Ovary (tissue), 9 donors: Measurements from ENCODE around the gene IFIT1B. TPM values are rescaled to one million over a fixed set of nuclear protein-coding genes. Genes with fewer than 3 reads are reported as not detected.
"Not testable (repeated sequence)": the region's sequence is repeated elsewhere in the genome, so short reads cannot be mapped to it uniquely, and the experiment has no call there.

Experiments used
- DNase-seq, 5 donors: peaks; one replicate each; pipeline ENCODE4 v3.0.0-alpha.2; 2019 to 2020
- H3K27ac ChIP-seq, 2 donors: fragments of 200-600 bp; one replicate each; pipeline versions ENCODE4 v1.5.1 to v1.8.0; 2019 to 2022
- H3K27me3 ChIP-seq: fragments of 200-600 bp; one replicate; pipeline ENCODE4 v1.8.0; 2022
- H3K36me3 ChIP-seq: fragments of 200-600 bp; sonication (generic); one replicate; pipeline ENCODE4 v1.5.1; 2019
- H3K4me1 ChIP-seq: one replicate; pipeline ENCODE4 v1.8.1; 2013; ENCODE audit warnings: mild to moderate bottlenecking, moderate library complexity; ENCODE audit not compliant: insufficient read depth
- H3K4me3 ChIP-seq: fragments of 200-600 bp; sonication (generic); one replicate; pipeline ENCODE4 v1.5.1; 2017
- H3K9me3 ChIP-seq, 2 donors: fragments of 200-600 bp in 1 of 2; sonication (generic) in 1 of 2; one replicate each; pipeline versions ENCODE4 v1.5.1 to v1.8.1; 2013 to 2019; ENCODE audit warnings: mild to moderate bottlenecking in 1 of 2, moderate library complexity in 1 of 2
- CTCF ChIP-seq, 3 donors: fragments of 450-650 bp in 2 of 3; fragments of 200-600 bp in 1 of 3; IDR thresholded peaks; one replicate each; pipeline versions ENCODE4 v1.5.1 to v1.8.0; 2016 to 2022; ENCODE audit warnings: antibody characterized with exemption in 3 of 3, mild to moderate bottlenecking in 1 of 3
- EP300 ChIP-seq: sonication (generic); formaldehyde crosslinking; IDR thresholded peaks from one replicate; pipeline ENCODE4 v1.6.1; 2017; ENCODE audit warnings: antibody characterized with exemption
- POLR2A ChIP-seq: fragments of 450-650 bp; IDR thresholded peaks from one replicate; pipeline ENCODE4 v1.6.1; 2017; ENCODE audit warnings: antibody characterized with exemption, mild to moderate bottlenecking, moderate library complexity
- WGBS, 3 donors: extraction: QIAGEN DNeasy Blood & Tissue Kit in 1 of 3; methylation state at CpG; one replicate each; pipeline versions ENCODE4 v1.1.5 to v1.1.7; 2013 to 2017; 5-methylcytosine and 5-hydroxymethylcytosine counted together
- intact Hi-C, 4 donors: fragments of 100-400 bp; cut with DNase I; formaldehyde crosslinking; loops; one replicate each; pipeline versions ENCODE4 v1.11.0 to v1.15.1; 2022 to 2023
- polyA plus RNA-seq, 2 donors: library from polyadenylated mRNA; stranded (reverse); fragments of 200-250 nt in 1 of 2; fragments of 350-450 nt in 1 of 2; fragmentation: Illumina TruSeq in 1 of 2; extraction: RNeasy Lipid Tissue Mini Kit (QIAGEN cat#74804) in 1 of 2; gene quantifications; one replicate each; pipeline ENCODE4 v1.2.3, GENCODE V29; 2013 to 2014
- total RNA-seq, 7 donors: library from RNA; depleted of rRNA in 2 of 7; stranded (reverse); fragments of >200 nt in 2 of 7; fragmentation: NEBNext Ultra II Directional in 3 of 7; extraction: Animal tissue kit (Norgen Biotek cat#: 25700) in 3 of 7; gene quantifications; one replicate each; pipeline versions ENCODE4 v1.1.0 to v1.2.4, GENCODE V29; 2016 to 2023
- donor health status: DM: no; HTN: no; CAD: no; lungs with moderate emphysema.
- donor health status: DM: no; HTN: no; CAD: no.
- donor health status: Bipolar disorder and iron deficiency.
- donor health status: DM: yes; HTN: yes; CAD: no.
- donor health status: DM: no; HTN: no; CAD: no.
- donor health status: DM: yes; HTN: yes; CAD: no.

The IFIT1B gene
- total and polyA plus RNA-seq, 9 donors: 0.18 TPM; not detected in 8

DNA sequence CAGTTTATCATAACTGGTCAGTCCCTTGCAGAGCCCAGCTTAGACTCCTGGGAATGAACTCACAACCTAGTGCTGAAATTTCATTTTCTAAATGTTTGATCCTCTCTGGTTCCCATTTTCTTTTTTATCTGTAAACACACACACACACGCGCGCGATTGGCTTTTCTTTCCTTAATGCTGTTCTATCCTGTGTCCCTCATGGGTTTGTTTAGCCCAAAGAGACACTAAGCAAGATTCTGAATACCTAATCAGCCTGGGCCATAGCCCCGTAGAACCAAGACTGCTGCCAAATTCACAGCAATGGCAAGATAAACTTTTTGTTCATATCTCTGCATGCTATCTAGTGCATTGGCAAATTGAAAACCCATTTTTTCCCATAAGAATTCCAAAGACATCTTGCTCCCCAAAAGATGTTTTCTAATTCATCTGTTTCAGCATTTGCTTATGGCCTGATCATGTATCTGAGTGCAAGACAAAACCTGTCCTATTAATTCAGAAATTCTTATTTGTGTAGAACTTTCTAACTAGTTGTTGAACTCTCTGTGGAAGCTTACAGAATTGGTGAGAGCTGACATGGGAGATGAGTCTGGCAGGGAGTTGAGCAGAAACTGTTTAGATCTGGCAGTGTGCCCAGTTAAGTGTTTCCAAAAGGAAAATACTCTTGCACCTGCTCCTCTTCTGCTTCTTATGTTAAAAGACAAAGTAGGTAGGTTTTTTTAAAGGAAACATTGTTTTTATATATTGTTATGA lies 12.8 kb downstream of the IFIT1B start:
- WGBS, 3 donors: 78 to 90% (median 86%) methylated on average over 5 of the region's 5 CpGs
- no peak for DNase-seq
- Histone ChIP-seq H3K4me3 (no peak overlapping the region), H3K27me3 (no peaks in the 10 kb centered on the region), H3K27ac (peak overlapping the region in 1 of 2 donors; percentile 8), H3K36me3 (no peaks in the 10 kb centered on the region), H3K9me3 (no peaks in the 10 kb centered on the region), H3K4me1 (peaks cover 5% of the 10 kb centered on the region)
- TF ChIP-seq EP300 (no peak), CTCF (IDR thresholded peaks at IDR 0.05) (no peak), POLR2A (no peak)
- intact Hi-C loops: no loop called here

- DNase-seq, H3K36me3 ChIP-seq, H3K9me3 ChIP-seq, H3K4me1 ChIP-seq, H3K27me3 ChIP-seq, intact Hi-C loops, H3K4me3 ChIP-seq: not testable (repeated sequence)
- WGBS, 3 donors: 92 to 96% (median 95%) methylated on average over 4 of the region's 4 CpGs
- H3K27ac ChIP-seq: peak overlapping the region in 1 of 2 donors; percentile 8
Measured at GRCh38 chr10:89391226-89391576, 13.3 kb downstream of the IFIT1B start.

GRCh38 chr10:89391907-89392756 lies 14.3 kb downstream of the IFIT1B start, which contains the start of gene IFIT1:
TSS of gene IFIT1 (plus strand) at chr10:89392623. CDS start at chr10:89392713, 90 bp downstream.
- H3K36me3 ChIP-seq: no peaks in the 10 kb centered on the region
- TF ChIP-seq CTCF (IDR thresholded peaks at IDR 0.05) (no peak), EP300 (no peak), POLR2A (no peak)
- H3K27me3 ChIP-seq: no peaks in the 10 kb centered on the region
- peak; percentile 29 to 67 (median 36) for DNase-seq
- H3K4me1 ChIP-seq: peaks cover 5% of the 10 kb centered on the region
- H3K9me3 ChIP-seq: no peaks in the 10 kb centered on the region
- H3K4me3 ChIP-seq: peak within 1 kb of the TSS; percentile 66
- 1 to 2% (median 1%) methylated on average over 8 of the region's 8 CpGs for WGBS, 3 donors
- intact Hi-C loops: no loop called here
- peak within 1 kb of the TSS in 1 of 2 donors; percentile 75 for H3K27ac ChIP-seq

DNA sequence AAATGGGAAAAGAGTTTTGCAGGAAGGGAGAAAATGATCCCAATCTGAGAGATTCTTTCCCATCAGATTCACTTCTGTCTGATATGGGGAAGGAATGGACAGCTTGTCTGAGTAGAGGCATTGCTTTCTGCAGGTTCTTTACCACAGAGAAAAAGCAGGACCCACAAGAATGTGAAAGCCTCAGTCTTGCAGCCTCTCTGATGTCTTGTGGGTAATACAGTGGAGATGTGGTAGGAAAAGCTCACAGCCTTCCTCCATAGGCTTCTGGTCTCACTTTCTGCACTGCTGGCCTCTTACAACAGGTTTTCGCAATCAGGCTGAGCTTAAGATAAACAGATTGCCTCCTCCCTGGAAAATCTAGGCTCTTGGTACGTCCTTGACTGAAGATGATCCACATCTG lies 15.1 kb downstream of the IFIT1B start:
- no peaks in the 10 kb centered on the region for H3K27me3 ChIP-seq
- WGBS, 3 donors: 0 to 6% (median 5%) methylated on average over 2 of the region's 2 CpGs
- peak overlapping the region; percentile 66 for H3K4me3 ChIP-seq
- intact Hi-C loops: no loop called here
- peak overlapping the region in 1 of 2 donors; percentile 60 for H3K27ac ChIP-seq
- DNase-seq: peak in 1 of 5 donors; percentile 31
- no peaks in the 10 kb centered on the region for H3K9me3 ChIP-seq
- no peak for TF ChIP-seq EP300
- TF ChIP-seq POLR2A: no peak
- H3K4me1 ChIP-seq: peaks cover 5% of the 10 kb centered on the region
- no peaks in the 10 kb centered on the region for H3K36me3 ChIP-seq

GRCh38 chr10:89393898-89394297 lies 16.0 kb downstream of the IFIT1B start:
- peak overlapping the region; percentile 66 for H3K4me3 ChIP-seq
- 12 to 25% (median 14%) methylated on average over 3 of the region's 3 CpGs for WGBS, 3 donors
- peaks cover 5% of the 10 kb centered on the region for H3K4me1 ChIP-seq
- intact Hi-C loops: no loop called here
- H3K9me3 ChIP-seq: no peaks in the 10 kb centered on the region
- peak overlapping the region in 1 of 2 donors; percentile 60 for H3K27ac ChIP-seq
- TF ChIP-seq CTCF (IDR thresholded peaks at IDR 0.05) (no peak), EP300 (no peak), POLR2A (no peak)
- DNase-seq: no peak
- H3K27me3 ChIP-seq: no peaks in the 10 kb centered on the region
- H3K36me3 ChIP-seq: no peaks in the 10 kb centered on the region
